ENCODE measurements around the gene TIMP2. TPM values are rescaled to one million over a fixed set of nuclear protein-coding genes. Genes with fewer than 3 reads are reported as not detected.

The TIMP2 gene
- total RNA-seq, 1 donor from 2014 or later = 109 TPM

- Mint-ChIP-seq H3K36me3 (peaks cover 47% of the 10 kb centered on the region), H3K27ac (no peak overlapping the region), H3K9me3 (no peaks in the 10 kb centered on the region), H3K27me3 (ENCODE audit: low read depth) (no peaks in the 10 kb centered on the region), H3K4me1 (no peaks in the 10 kb centered on the region), H3K4me3 (no peak overlapping the region)
- no peak for DNase-seq (ENCODE audit: low spot score in 2 of 2, unreplicated experiment in 2 of 2)
- TF ChIP-seq, protein P1, sequence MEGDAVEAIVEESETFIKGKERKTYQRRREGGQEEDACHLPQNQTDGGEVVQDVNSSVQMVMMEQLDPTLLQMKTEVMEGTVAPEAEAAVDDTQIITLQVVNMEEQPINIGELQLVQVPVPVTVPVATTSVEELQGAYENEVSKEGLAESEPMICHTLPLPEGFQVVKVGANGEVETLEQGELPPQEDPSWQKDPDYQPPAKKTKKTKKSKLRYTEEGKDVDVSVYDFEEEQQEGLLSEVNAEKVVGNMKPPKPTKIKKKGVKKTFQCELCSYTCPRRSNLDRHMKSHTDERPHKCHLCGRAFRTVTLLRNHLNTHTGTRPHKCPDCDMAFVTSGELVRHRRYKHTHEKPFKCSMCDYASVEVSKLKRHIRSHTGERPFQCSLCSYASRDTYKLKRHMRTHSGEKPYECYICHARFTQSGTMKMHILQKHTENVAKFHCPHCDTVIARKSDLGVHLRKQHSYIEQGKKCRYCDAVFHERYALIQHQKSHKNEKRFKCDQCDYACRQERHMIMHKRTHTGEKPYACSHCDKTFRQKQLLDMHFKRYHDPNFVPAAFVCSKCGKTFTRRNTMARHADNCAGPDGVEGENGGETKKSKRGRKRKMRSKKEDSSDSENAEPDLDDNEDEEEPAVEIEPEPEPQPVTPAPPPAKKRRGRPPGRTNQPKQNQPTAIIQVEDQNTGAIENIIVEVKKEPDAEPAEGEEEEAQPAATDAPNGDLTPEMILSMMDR (IDR thresholded peaks at IDR 0.05; ENCODE audit: unreplicated experiment) = no peak
Observed at GRCh38 chr17:78818152-78818846, 106.9 kb downstream of the TIMP2 start.

DNA sequence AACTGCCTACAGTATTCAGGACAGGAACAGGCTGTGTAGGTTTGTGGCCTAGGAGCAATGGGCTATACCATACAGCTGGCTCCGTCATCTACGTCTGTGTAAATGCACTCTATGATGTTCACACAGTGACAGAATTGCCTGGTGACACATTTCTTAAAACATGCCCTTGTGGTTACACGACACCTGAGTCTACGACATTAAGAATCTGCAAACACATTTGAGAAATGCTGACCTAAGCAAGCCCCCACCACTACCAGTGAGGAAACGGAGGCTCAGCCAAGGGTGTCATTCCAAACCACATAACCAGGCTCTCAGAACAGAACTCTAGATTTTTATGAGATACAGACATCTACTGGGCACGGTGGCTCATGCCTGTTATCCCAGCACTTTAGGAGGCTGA is 108.1 kb downstream of the TIMP2 start:
- H3K4me1 Mint-ChIP-seq = no peaks in the 10 kb centered on the region
- no peaks in the 10 kb centered on the region for H3K27me3 Mint-ChIP-seq (ENCODE audit: low read depth)
- no peak overlapping the region for H3K27ac Mint-ChIP-seq
- TF ChIP-seq, protein P1 (IDR thresholded peaks at IDR 0.05; ENCODE audit: unreplicated experiment) = no peak
- no peaks in the 10 kb centered on the region for H3K9me3 Mint-ChIP-seq
- H3K36me3 Mint-ChIP-seq = peaks cover 45% of the 10 kb centered on the region
- no peak overlapping the region for H3K4me3 Mint-ChIP-seq
- no peak for DNase-seq (ENCODE audit: low spot score in 2 of 2, unreplicated experiment in 2 of 2)

GRCh38 chr17:78815696-78816095 is 109.5 kb downstream of the TIMP2 start:
- no peaks in the 10 kb centered on the region for H3K9me3 Mint-ChIP-seq

GRCh38 chr17:78812855-78813254 is 112.3 kb downstream of the TIMP2 start:
- Mint-ChIP-seq H3K27ac (no peak overlapping the region), H3K36me3 (peaks cover 46% of the 10 kb centered on the region), H3K4me1 (no peaks in the 10 kb centered on the region), H3K27me3 (ENCODE audit: low read depth) (no peaks in the 10 kb centered on the region), H3K9me3 (no peaks in the 10 kb centered on the region), H3K4me3 (no peak overlapping the region)
- DNase-seq (ENCODE audit: low spot score in 2 of 2, unreplicated experiment in 2 of 2) = no peak
- TF ChIP-seq, protein P1 (IDR thresholded peaks at IDR 0.05; ENCODE audit: unreplicated experiment) = no peak

More at GRCh38 chr17:78815696-78816095, 109.5 kb downstream of the TIMP2 start:
- TF ChIP-seq, protein P1 (IDR thresholded peaks at IDR 0.05; ENCODE audit: unreplicated experiment) = no peak
- Mint-ChIP-seq H3K4me3 (no peak overlapping the region), H3K27ac (no peak overlapping the region), H3K36me3 (peaks cover 42% of the 10 kb centered on the region), H3K4me1 (no peaks in the 10 kb centered on the region), H3K27me3 (ENCODE audit: low read depth) (no peaks in the 10 kb centered on the region)
- no peak for DNase-seq (ENCODE audit: low spot score in 2 of 2, unreplicated experiment in 2 of 2)

DNA sequence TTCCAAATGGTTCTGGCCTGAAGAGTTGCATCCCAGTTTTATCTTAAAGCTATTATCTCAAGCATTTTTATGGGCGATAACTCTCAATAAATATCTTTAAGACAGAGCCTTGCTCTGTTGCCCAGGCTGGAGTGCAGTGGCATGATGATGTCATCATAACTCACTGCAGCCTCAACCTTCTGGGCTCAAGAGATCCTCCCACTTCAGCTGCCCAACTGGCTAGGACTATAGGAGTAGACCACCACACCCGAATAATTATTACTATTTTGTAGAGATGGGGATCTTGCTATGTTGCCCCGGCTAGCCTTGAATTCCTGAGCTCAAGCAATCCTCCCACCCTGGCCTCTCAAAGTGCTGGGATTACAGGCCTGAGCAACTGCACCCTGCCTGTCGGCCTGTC is 117.0 kb downstream of the TIMP2 start:
- TF ChIP-seq, protein P1 (IDR thresholded peaks at IDR 0.05; ENCODE audit: unreplicated experiment) = no peak
- DNase-seq (ENCODE audit: low spot score in 2 of 2, unreplicated experiment in 2 of 2) = no peak
- Mint-ChIP-seq H3K27me3 (ENCODE audit: low read depth) (no peaks in the 10 kb centered on the region), H3K9me3 (no peaks in the 10 kb centered on the region), H3K36me3 (peaks cover 61% of the 10 kb centered on the region), H3K27ac (no peak overlapping the region), H3K4me1 (no peaks in the 10 kb centered on the region), H3K4me3 (no peak overlapping the region)
